GM18511 (cell line): Measurements from ENCODE around the gene RPUSD2.
"Not testable (repeated sequence)": the region's sequence is repeated elsewhere in the genome, so short reads cannot be mapped to it uniquely, and the experiment has no call there.

ENCODE experiments used
- ATAC-seq: cut with Tn5 transposase; IDR thresholded peaks from one replicate; pipeline ENCODE4 v1.9.1; 2021; ENCODE audit warnings: mild to moderate bottlenecking, moderate library complexity; ENCODE audit not compliant: unreplicated experiment

Gene RPUSD2

GRCh38 chr15:40565333-40566238, 3.5 kb upstream of the RPUSD2 start:
- ATAC-seq: no peak

GRCh38 chr15:40567111-40567510, 2.0 kb upstream of the RPUSD2 start:
- no peak for ATAC-seq

- ATAC-seq: no peak
These were observed 6.0 kb downstream of the RPUSD2 start for GRCh38 chr15:40575113-40575512.

GRCh38 chr15:40576914-40577313, 7.8 kb downstream of the RPUSD2 start:
- not testable (repeated sequence) for ATAC-seq

GRCh38 chr15:40578892-40579291, 9.8 kb downstream of the RPUSD2 start:
- ATAC-seq: no peak

GRCh38 chr15:40581796-40582195, 12.7 kb downstream of the RPUSD2 start:
- ATAC-seq: not testable (repeated sequence)

- ATAC-seq: no peak
These were observed 13.7 kb downstream of the RPUSD2 start for GRCh38 chr15:40582726-40583246.

- no peak for ATAC-seq
These were observed 15.1 kb downstream of the RPUSD2 start for GRCh38 chr15:40584191-40584590.

- ATAC-seq: no peak
These were observed 21.6 kb downstream of the RPUSD2 start for GRCh38 chr15:40590667-40591050.

GRCh38 chr15:40591389-40591788, 22.3 kb downstream of the RPUSD2 start:
- no peak for ATAC-seq

- ATAC-seq: no peak
These were observed 24.1 kb downstream of the RPUSD2 start for GRCh38 chr15:40593165-40593564.

GRCh38 chr15:40593588-40594428, 24.7 kb downstream of the RPUSD2 start, which contains the start of gene KNL1:
Gene KNL1 (plus strand): TSS chr15:40594249. CDS start chr15:40602932, 8,683 bp downstream.
- peak; percentile 76 for ATAC-seq

GRCh38 chr15:40594429-40594836, 25.3 kb downstream of the RPUSD2 start:
- peak; percentile 52 for ATAC-seq

- ATAC-seq: no peak
These were observed 26.1 kb downstream of the RPUSD2 start for GRCh38 chr15:40595219-40595618.

GRCh38 chr15:40595773-40596172, 26.7 kb downstream of the RPUSD2 start:
- no peak for ATAC-seq

- no peak for ATAC-seq
These were observed 27.9 kb downstream of the RPUSD2 start for GRCh38 chr15:40597024-40597423.

GRCh38 chr15:40598126-40598525, 29.0 kb downstream of the RPUSD2 start:
- no peak for ATAC-seq

GRCh38 chr15:40598672-40599071, 29.6 kb downstream of the RPUSD2 start:
- ATAC-seq: no peak

- ATAC-seq: no peak
These were observed 31.9 kb downstream of the RPUSD2 start for GRCh38 chr15:40600956-40601355.

- ATAC-seq: no peak
These were observed 34.8 kb downstream of the RPUSD2 start for GRCh38 chr15:40603935-40604334.

- no peak for ATAC-seq
These were observed 44.0 kb downstream of the RPUSD2 start for GRCh38 chr15:40613080-40613479.
